Measurements from ENCODE around the gene TREML4. TPM values are rescaled to one million over a fixed set of nuclear protein-coding genes. Genes with fewer than 3 reads are reported as not detected.

TREML4 gene
- polyA plus RNA-seq, 1 donor (not counting 4 experiments of a cell fraction or from before 2014, with no cell fraction given) = not detected

DNA sequence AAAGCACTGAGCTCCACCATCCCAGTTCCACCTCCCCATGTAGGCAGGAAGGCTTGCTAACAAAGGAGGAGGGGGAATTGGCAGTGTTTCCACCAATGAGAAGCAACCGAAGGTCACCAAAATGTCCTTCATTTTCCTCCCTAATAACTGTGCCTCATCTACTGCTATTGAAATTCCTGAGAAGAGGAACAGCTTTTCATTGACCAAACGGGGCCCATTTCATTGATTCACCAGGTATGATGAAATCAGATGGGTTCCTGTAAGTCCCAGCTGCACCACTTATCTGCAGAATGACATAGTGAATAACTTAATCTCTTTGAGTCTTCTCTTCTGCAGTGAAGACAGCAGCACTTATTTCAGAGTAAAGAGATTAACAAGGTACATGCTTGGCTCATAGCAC lies 41.0 kb downstream of the TREML4 start:
- no peak overlapping the region for H3K9ac ChIP-seq (ENCODE audit: control insufficient read depth, extremely low read depth, insufficient read depth, low read length)
- no peaks in the 10 kb centered on the region for H3K36me3 ChIP-seq (ENCODE audit: control insufficient read depth in 2 of 2, extremely low read depth in 1 of 2, insufficient read depth in 2 of 2, low read length in 2 of 2)
- TF ChIP-seq, protein P1, sequence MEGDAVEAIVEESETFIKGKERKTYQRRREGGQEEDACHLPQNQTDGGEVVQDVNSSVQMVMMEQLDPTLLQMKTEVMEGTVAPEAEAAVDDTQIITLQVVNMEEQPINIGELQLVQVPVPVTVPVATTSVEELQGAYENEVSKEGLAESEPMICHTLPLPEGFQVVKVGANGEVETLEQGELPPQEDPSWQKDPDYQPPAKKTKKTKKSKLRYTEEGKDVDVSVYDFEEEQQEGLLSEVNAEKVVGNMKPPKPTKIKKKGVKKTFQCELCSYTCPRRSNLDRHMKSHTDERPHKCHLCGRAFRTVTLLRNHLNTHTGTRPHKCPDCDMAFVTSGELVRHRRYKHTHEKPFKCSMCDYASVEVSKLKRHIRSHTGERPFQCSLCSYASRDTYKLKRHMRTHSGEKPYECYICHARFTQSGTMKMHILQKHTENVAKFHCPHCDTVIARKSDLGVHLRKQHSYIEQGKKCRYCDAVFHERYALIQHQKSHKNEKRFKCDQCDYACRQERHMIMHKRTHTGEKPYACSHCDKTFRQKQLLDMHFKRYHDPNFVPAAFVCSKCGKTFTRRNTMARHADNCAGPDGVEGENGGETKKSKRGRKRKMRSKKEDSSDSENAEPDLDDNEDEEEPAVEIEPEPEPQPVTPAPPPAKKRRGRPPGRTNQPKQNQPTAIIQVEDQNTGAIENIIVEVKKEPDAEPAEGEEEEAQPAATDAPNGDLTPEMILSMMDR (optimal IDR thresholded peaks at IDR 0.05 in 1 of 3, IDR thresholded peaks at IDR 0.05 in 1 of 3, conservative IDR thresholded peaks at IDR 0.05 in 1 of 3; ENCODE audit: extremely low read depth in 1 of 3, insufficient read depth in 2 of 3, low read length in 3 of 3) = no peak
- TF ChIP-seq EZH2 (IDR thresholded peaks at IDR 0.05; ENCODE audit: low read length) = no peak
- H3K9me3 ChIP-seq (ENCODE audit: control insufficient read depth, low read depth, low read length) = no peaks in the 10 kb centered on the region
- H3K4me1 ChIP-seq (ENCODE audit: control insufficient read depth, extremely low read depth, insufficient read depth, low read length) = no peaks in the 10 kb centered on the region
- H3K4me2 ChIP-seq (ENCODE audit: control insufficient read depth, extremely low read depth, insufficient read depth, low read depth, low read length) = no peak overlapping the region
- dilution Hi-C loops (cut with MboI; ENCODE audit: extremely low pct_ligation_motif_present, low sequenced_read_pairs) = no loop called here
- FAIRE-seq (no peak), DNase-seq (ENCODE audit: low read depth, low spot score) (no peak)
- H3K79me2 ChIP-seq (ENCODE audit: control insufficient read depth, insufficient read depth, low read length) = no peaks in the 10 kb centered on the region
- H2AFZ ChIP-seq (ENCODE audit: control insufficient read depth, low read length) = no peak overlapping the region
- no peak overlapping the region for H3K4me3 ChIP-seq (ENCODE audit: control insufficient read depth in 2 of 3, extremely low read depth in 1 of 3, insufficient read depth in 2 of 3, low read depth in 1 of 3, low read length in 3 of 3)
- no peak overlapping the region for H3K27ac ChIP-seq (ENCODE audit: control insufficient read depth, insufficient read depth, low read length)
- no peaks in the 10 kb centered on the region for H4K20me1 ChIP-seq (ENCODE audit: control insufficient read depth, extremely low read depth, insufficient read depth, low read length)
- H3K27me3 ChIP-seq (ENCODE audit: control insufficient read depth, extremely low read depth, insufficient read depth, low read length) = no peaks in the 10 kb centered on the region
- no peaks in the 10 kb centered on the region for H3K9me1 ChIP-seq (ENCODE audit: control insufficient read depth, extremely low read depth, insufficient read depth, low read length)

DNA sequence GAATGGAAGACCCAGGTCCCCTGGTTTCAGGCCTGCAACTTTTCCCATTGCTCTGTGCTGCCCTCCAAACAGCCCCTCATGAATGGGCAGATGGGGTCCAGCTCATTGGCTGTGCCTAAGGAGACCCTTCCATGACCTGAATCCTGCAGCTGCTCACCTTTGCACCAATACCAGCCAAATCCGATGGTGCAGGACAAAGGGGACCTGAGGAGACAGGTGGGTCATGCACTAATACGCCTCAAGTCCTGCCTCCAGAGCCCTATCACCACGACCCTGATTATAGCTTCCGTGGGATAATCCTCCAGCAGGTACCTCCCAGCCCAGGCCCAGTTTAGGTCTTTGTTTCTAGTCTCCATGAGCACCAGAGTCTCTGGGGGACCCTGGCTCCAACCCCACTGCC lies 41.6 kb downstream of the TREML4 start:
- Histone ChIP-seq H4K20me1 (ENCODE audit: control insufficient read depth, extremely low read depth, insufficient read depth, low read length) (no peaks in the 10 kb centered on the region), H3K27ac (ENCODE audit: control insufficient read depth, insufficient read depth, low read length) (no peak overlapping the region), H3K27me3 (ENCODE audit: control insufficient read depth, extremely low read depth, insufficient read depth, low read length) (no peaks in the 10 kb centered on the region), H3K4me1 (ENCODE audit: control insufficient read depth, extremely low read depth, insufficient read depth, low read length) (no peaks in the 10 kb centered on the region), H3K9ac (ENCODE audit: control insufficient read depth, extremely low read depth, insufficient read depth, low read length) (no peak overlapping the region), H2AFZ (ENCODE audit: control insufficient read depth, low read length) (no peak overlapping the region), H3K9me3 (ENCODE audit: control insufficient read depth, low read depth, low read length) (no peaks in the 10 kb centered on the region), H3K36me3 (ENCODE audit: control insufficient read depth in 2 of 2, extremely low read depth in 1 of 2, insufficient read depth in 2 of 2, low read length in 2 of 2) (no peaks in the 10 kb centered on the region), H3K4me3 (ENCODE audit: control insufficient read depth in 2 of 3, extremely low read depth in 1 of 3, insufficient read depth in 2 of 3, low read depth in 1 of 3, low read length in 3 of 3) (no peak overlapping the region), H3K4me2 (ENCODE audit: control insufficient read depth, extremely low read depth, insufficient read depth, low read depth, low read length) (no peak overlapping the region), H3K9me1 (ENCODE audit: control insufficient read depth, extremely low read depth, insufficient read depth, low read length) (no peaks in the 10 kb centered on the region), H3K79me2 (ENCODE audit: control insufficient read depth, insufficient read depth, low read length) (no peaks in the 10 kb centered on the region)
- TF ChIP-seq, protein P1 (optimal IDR thresholded peaks at IDR 0.05 in 1 of 3, IDR thresholded peaks at IDR 0.05 in 1 of 3, conservative IDR thresholded peaks at IDR 0.05 in 1 of 3; ENCODE audit: extremely low read depth in 1 of 3, insufficient read depth in 2 of 3, low read length in 3 of 3) = no peak
- no peak for TF ChIP-seq EZH2 (IDR thresholded peaks at IDR 0.05; ENCODE audit: low read length)
- DNase-seq (ENCODE audit: low read depth, low spot score) = no peak
- no peak for FAIRE-seq
- dilution Hi-C loops (cut with MboI; ENCODE audit: extremely low pct_ligation_motif_present, low sequenced_read_pairs) = no loop called here

Measured in keratinocyte (primary cell).